ENCODE data around the gene UBE2D3.
A peak's percentile ranks its signal among the peaks of the same experiment; 100 is the strongest.
"Not testable (repeated sequence)": the region's sequence is repeated elsewhere in the genome, so short reads cannot be mapped to it uniquely, and the experiment has no call there.

UBE2D3 gene

DNA sequence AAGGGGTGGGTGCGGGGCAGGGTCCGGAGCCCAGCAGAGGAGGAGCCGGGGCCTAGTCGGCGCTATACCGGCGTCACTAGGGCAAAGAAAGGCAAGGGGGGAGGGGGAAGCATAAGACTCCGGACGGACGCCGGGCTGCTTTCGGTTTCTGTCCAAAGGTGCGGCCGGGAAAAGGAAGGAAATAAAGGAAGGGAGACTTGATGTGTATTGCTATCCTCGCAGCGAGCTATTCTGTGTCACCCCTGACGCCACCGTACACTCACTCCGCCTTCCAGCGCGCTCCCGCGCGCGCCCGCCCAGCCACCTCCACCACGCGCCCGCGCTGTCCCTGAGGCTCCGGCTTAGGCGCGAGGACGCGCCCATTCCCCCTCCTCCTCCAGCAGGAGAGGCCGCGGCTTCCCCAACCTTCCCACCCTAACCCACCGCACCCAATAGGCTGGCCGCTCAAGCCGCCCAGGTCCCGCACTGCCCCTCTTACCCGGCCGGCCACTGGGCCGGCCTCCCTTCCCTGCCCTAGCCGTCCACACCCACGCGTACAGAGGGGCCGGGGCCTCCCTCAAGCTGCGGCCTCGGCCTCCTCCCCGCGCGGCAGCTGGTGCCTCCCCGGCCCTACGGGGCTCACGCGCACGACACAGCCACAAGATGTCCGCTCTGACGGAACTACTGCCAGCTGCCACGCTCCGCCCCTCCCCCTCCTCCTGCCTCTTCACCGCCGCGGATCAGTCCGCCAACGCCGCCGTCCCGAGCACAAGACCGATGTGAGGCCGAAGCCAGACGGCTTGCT is at the start of gene UBE2D3:
Gene UBE2D3 (minus strand): TSS at position 662 of the 784 bp plus-strand sequence. CDS start 1,043 bp downstream, outside the sequence.
- DNase-seq (ENCODE audit: low read depth in 2 of 2), result peak; percentile 88 to 92

DNA sequence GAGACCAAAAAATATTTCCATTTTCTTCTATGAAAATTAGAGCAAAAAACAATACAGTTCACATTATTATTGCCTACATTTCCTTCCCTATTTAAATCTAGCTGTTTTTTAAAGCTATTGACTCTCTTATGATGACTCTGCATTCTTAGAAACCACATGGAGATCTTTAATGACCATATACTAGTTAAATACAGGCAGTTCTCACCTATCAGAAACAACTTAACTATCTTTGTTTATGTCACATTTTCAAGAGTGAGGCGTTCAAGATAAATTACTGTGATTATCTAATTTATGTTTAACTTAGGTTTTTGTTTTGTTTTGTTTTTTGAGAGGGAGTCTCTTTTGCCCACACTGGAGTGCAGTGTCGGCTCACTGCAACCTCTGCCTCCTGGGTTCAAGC is 44.4 kb upstream of the UBE2D3 start:
- DNase-seq (ENCODE audit: low read depth in 2 of 2), result no peak

DNA sequence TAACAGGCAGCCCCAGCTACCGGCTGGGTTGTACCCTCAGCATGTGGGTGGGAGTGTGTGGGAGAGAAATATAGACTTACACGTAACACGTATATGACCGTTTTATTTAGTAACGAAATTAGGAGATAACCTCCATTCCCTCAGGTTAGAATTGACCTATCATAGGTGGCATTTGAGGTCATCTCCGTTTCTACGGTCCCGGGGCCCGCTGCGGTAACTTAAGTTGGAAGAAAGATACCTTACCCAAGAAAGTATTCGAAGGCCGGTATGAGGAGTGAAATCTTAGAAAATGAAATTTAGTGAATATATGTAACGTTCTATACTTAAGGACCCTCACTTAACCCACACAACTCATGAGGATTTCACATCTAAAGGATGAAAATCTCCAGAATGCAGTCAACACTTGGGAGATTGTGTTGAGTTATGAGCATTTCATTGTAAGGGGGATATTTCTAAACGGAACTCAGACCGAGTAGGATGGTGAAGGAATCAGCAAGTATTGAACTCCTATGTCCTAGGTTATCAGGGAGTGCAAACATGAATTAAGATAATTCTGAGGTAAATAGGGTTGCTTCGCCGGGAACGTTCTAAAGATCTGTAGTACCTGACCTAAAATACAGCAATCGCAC is 42.3 kb upstream of the UBE2D3 start:
- DNase-seq (ENCODE audit: low read depth in 2 of 2), result no peak

DNA sequence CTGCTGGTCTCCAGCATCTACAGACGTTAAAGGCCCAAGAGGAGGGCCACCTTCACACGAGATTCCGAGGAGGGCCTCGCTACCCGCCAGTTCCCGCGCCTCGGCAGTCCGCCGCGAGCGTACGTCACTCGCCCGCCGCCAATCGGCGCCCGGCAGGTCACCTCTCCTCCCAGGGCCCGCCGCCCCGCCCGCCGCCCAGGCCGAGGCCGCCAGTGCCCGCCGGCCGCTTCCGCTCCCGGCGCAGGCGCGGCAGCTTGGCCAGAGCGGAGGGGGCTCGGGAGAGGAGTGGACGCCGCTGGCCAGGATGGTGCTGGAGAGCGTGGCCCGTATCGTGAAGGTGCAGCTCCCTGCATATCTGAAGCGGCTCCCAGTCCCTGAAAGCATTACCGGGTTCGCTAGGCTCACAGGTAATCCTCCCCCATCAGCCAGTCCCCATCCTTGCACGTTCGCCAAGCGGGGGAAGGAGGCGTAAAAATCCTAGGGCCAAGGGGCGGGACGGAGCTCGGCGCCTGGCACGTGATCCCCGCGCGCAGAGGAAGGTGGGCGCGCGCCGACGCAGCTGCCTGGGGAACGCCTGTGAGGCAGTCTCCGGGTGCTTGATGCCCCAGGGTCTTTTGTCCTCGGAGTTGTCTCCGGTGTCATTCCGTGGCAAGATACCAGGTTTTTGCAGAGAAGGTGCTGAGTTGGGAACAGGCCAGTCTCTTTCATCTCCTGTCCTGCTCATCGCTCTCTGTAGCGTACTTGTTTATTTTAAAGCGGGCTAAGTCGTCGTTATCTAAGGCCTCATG is 41.6 kb upstream of the UBE2D3 start, which contains the start of gene CISD2:
Gene CISD2 (plus strand): TSS at position 212 of the 788 bp plus-strand sequence. CDS start 93 bp downstream, at position 305.
- peak; percentile 61 to 74 for DNase-seq (ENCODE audit: low read depth in 2 of 2)

DNA sequence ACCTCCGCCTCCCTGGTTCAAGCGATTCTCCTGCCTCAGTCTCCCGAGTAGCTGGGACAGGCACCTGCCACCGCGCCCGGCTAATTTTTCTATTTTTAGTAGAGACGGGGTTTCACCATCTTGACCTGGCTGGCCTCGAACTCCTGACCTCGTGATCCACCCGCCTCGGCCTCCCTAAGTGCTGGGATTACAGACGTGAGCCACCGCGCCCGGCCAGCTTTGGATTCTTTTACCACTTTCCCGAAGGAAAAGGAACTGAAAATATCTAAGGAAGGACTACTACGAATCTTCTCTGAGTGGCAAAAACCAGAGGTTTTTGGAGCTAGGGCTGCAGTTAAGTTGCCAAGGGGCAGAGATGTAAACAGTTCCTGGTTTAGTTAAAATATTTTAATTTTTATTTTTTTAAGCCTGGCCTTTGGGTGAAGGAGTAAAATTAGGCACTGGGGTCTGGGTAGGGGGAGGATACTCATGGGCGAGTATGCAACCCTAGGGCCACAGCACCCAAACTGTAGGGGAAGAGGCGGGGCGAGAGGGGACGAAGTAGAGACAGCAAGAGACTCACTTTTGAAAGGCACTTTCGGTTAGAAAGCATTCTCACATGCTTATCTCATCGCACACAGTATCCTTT is 40.9 kb upstream of the UBE2D3 start:
- peak in 1 of 2 donors; percentile 4 for DNase-seq (ENCODE audit: low read depth in 2 of 2)

DNA sequence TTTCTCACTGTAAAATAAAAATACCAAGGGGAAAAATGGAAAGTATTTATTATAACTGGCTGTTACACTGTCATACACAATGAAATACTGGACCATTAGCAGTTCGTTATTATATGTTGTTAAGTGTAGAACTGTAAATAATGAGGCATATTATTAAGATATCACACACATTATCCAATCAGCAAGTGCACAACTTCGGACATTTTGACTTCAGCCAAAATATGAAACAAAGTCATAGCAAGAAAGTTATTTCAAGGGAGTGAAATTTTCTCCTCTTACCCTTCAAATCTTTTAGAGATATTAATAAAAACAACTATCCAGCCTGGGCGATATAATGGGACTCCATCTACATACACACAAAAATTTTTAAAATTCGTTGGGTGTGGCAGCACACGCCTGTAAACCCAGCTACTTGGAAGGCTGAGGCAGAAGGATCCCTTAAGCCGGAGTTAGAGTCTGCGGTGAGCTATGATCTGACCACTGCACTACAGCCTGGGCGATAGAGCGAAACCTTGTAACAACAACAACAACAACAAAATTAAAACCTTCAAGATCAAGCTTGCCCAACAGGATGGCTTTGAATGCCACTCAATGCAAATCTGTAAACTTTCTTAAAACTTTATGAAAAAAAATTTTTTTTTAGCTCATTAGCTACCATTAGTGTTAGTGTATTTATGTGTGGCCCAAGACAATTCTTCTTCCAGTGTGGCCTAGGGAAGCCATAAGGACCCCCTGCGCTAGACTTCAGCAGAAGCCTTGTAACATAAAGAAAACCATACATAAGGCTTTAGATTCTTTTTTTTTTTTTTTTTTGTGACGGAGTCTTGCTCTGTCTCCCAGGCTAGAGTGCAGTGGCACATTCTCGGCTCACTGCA is 40.2 kb upstream of the UBE2D3 start:
- DNase-seq (ENCODE audit: low read depth in 2 of 2), result no peak

DNA sequence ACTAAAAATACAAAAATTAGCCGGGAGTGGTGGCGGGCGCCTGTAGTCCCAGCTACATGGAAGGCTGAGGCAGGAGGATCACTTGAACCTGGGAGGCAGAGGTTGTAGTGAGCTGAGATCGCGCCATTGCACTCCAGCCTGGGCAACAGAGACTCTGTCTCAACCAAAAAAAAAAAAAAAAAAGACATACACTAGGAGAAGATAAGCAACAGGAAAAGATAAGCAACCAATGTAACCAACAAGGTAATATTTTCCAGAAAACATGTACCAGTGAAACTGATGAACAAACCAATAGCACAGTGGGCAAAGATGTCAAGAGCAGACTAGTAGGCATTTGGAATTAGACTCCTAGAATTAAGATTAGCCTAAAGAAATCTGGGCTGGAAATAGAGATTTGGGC is 38.0 kb upstream of the UBE2D3 start:
- DNase-seq (ENCODE audit: low read depth in 2 of 2), result not testable (repeated sequence)

GRCh38 chr4:102862747-102863146 is 35.4 kb upstream of the UBE2D3 start:
- no peak for DNase-seq (ENCODE audit: low read depth in 2 of 2)

DNA sequence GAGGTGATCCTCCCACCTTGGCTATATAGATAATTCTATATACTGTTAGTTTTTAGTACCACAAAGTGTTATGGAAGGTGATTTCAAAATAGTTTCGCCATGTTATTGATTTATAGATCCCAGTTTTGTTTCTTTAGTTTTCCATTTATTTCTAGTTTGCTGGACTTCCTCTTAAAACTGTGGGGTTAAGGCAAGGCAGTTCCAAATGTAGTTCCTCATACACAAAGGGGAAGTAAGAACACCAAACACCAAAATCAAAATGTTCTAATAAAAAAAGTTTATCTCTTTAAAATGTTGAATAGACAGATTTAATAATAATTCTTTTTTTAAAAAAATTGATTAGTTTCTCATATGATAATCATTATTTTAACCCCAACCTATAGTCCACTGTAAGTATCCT is 34.7 kb upstream of the UBE2D3 start:
- DNase-seq (ENCODE audit: low read depth in 2 of 2), result no peak

- DNase-seq (ENCODE audit: low read depth in 2 of 2), result no peak
Measured at GRCh38 chr4:102860611-102861324, 33.4 kb upstream of the UBE2D3 start.

DNA sequence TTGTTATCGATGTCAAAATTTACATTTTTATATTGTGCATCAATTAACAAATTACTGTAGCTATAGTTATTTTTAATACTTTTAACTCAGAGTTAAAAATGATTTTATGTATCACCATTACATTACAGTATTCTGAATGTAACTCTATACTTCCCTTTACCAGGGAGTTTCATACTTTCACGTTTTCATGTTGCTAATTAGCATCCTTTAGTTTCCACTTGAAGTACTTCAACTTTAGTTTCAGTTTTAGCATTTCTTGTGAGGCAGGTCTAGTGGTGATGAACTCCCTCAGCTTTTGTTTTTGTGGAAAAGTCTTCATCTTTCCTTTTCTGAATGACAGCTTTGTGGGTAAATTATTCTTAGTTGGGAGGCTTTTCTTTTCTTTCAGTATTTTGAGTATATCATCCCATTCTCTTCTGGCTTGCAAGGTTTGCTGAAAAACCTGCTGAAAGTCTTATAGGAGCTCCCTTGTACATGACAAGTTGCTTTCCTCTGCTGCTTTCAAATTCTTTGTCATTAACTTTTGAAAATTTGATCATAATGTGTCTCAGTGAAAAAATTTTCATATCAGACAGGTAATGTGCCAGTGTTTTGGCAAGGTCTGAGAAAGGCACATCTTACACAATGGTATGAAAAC is 31.6 kb upstream of the UBE2D3 start:
- DNase-seq (ENCODE audit: low read depth in 2 of 2), result no peak

DNA sequence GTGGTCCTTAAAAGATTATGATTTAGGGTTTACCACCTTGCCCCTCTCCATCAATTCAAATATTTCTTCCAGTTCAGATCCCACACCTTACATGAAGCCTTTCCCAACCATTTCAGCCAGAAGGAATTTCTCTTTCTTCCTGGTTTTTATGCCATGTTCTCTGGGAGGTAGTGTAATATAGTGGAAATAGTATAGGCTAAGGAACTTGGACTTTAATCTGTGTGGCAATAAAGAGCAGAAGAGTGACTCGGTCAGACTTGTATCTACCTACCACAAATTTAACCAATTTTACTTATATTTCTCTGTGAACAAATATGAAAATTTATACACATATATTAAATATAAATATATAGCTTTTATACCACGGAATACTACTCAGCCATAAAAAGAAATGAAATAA is 23.0 kb upstream of the UBE2D3 start:
- no peak for DNase-seq (ENCODE audit: low read depth in 2 of 2)

- DNase-seq (ENCODE audit: low read depth in 2 of 2), result no peak
Measured at GRCh38 chr4:102849579-102850104, 22.3 kb upstream of the UBE2D3 start.

- DNase-seq (ENCODE audit: low read depth in 2 of 2), result no peak
Measured at GRCh38 chr4:102847687-102848086, 20.3 kb upstream of the UBE2D3 start.

- no peak for DNase-seq (ENCODE audit: low read depth in 2 of 2)
Measured at GRCh38 chr4:102843938-102844337, 16.6 kb upstream of the UBE2D3 start.

- DNase-seq (ENCODE audit: low read depth in 2 of 2), result no peak
Measured at GRCh38 chr4:102843273-102843672, 15.9 kb upstream of the UBE2D3 start.

DNA sequence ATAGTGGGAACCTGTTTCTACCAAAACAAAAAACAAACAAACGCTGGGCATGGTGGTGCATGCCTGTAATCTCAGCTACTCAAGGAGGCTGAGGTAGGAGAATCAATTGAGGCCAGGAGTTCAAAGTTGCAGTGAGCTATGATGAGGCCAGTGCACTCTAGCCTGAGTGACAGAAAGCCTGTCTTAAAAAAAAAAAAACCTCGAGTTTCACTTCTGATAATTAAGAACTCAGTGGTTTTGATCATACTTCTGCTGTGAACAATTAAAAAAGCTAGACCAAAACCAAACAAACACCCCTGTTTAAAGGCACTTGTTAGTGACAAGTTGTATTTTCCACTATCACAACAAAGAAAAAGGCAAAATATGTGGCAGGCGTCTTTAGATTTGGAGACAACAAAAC is 15.0 kb upstream of the UBE2D3 start:
- DNase-seq (ENCODE audit: low read depth in 2 of 2), result no peak

DNA sequence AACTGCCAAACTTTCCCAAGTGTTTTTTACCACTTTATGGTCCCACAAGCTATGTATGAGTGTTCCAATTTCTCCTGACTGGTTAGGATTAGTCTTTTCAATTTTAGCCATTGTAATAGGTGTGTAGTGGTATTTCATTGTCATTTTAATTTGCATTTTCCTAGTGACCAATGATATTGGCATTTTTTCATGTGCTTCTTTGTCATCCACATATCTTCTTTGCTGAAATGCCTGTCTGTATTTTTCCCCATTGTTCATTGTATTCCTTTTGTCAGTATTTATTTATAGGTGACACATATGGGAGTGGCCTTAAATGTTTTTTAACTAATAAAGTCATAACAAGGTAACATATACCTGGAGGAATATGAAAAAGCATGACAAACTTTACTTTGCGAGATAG is 9.2 kb upstream of the UBE2D3 start:
- DNase-seq (ENCODE audit: low read depth in 2 of 2), result no peak

GRCh38 chr4:102832667-102833066 is 5.3 kb upstream of the UBE2D3 start:
- DNase-seq (ENCODE audit: low read depth in 2 of 2), result no peak

DNA sequence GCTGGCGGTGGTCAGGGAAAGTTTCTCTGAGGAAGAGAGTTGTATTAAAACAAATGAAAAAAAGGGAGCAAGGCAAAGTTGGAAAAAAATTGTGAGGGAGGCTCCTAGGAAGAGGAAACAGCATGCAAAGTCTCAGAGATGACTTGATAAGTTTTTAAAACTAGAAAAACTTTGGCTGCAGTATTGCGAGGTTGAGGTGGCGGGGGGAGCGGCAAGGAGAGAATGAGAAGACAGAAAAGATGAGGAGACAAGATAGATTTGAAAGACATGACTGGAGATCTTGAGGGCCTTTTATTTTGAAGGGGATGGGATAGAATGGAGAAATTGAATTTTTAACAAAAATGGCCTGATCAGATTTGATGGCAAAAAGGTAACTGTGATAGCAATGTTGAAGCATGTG is 4.8 kb upstream of the UBE2D3 start:
- DNase-seq (ENCODE audit: low read depth in 2 of 2), result no peak

Measured in stimulated activated CD4-positive, alpha-beta T cell treated with anti-CD3 and anti-CD28 coated beads, Interleukin-1b, Interleukin-23, amount 100 ng/mL, for 1 hour (primary cell).